ENCODE measurements around the gene COL23A1. TPM values are rescaled to one million over a fixed set of nuclear protein-coding genes. Genes with fewer than 3 reads are reported as not detected.

COL23A1 gene
- total RNA-seq, 1 experiment from 2014 or later, result not detected

DNA sequence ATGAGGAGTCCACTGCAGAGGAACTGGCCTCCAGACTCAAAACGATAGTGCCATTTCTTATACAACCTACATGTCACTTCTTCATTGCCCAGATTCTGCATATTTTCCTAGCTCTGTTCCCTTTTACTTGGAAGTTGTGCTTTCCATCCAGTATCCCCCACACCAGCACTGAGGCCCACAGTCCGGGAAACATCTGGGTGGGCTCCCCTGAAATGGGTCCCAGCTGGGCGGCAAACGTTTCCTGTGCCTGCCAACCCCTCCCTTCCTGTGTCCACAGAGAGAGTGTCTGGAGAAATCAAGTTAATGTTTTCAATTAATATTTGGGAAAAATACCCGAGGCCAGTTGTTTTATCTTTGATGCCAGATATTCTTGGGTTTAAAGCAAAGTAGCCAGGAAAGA, 111.8 kb downstream of the COL23A1 start:
- no TSS peak for BruUV-seq (replicated peaks)
- Histone ChIP-seq H3F3A (ENCODE audit: low read length, unreplicated experiment) (no peaks in the 10 kb centered on the region), H3K27me3 (ENCODE audit: low read length) (peaks cover 36% of the 10 kb centered on the region), H3K9me2 (replicated peaks; ENCODE audit: low read length) (no peaks in the 10 kb centered on the region), H3K4me2 (ENCODE audit: low read length) (no peak overlapping the region), H2AFZ (ENCODE audit: low read length) (no peak overlapping the region), H3K4me3 (ENCODE audit: low read length) (no peak overlapping the region), H3K9me3 (ENCODE audit: low read length) (no peaks in the 10 kb centered on the region; the same call in 1 of the 2 replicates), H3K36me3 (ENCODE audit: low read depth, low read length) (no peaks in the 10 kb centered on the region), H3K79me2 (ENCODE audit: low read length) (no peaks in the 10 kb centered on the region), H3K9ac (ENCODE audit: low read length) (no peak overlapping the region), H4K20me1 (ENCODE audit: low read length) (no peaks in the 10 kb centered on the region), H3K27ac (ENCODE audit: low read length) (no peak overlapping the region), H3K4me1 (ENCODE audit: insufficient read depth, low read length) (no peaks in the 10 kb centered on the region)
- no peak for DNase-seq
- no peak for ATAC-seq
- intact Hi-C loops (cut with micrococcal nuclease), result no loop called here
- POLR2A ChIA-PET (ENCODE audit: unreplicated experiment), result interaction anchor here (0.6 kb wide), 1 partner anchor 33 kb away, joined by 4 read pairs; no protein-coding TSS in a partner anchor
- TF ChIP-seq CTCF (conservative IDR thresholded peaks at IDR 0.05; ENCODE audit: low read depth, low read length) (no peak), EZH2 (IDR thresholded peaks at IDR 0.05; ENCODE audit: low read length, unreplicated experiment) (no peak), EZH2phosphoT487 (IDR thresholded peaks at IDR 0.05; ENCODE audit: borderline replicate concordance, low read length) (no peak)
- CTCF ChIA-PET, result no interaction called here

- TF ChIP-seq EZH2phosphoT487 (IDR thresholded peaks at IDR 0.05; ENCODE audit: borderline replicate concordance, low read length) (no peak), CTCF (conservative IDR thresholded peaks at IDR 0.05; ENCODE audit: low read depth, low read length) (no peak), EZH2 (IDR thresholded peaks at IDR 0.05; ENCODE audit: low read length, unreplicated experiment) (no peak)
- ATAC-seq (no peak), DNase-seq (no peak)
- Histone ChIP-seq H3K27me3 (ENCODE audit: low read length) (peaks cover 30% of the 10 kb centered on the region), H3K36me3 (ENCODE audit: low read depth, low read length) (no peaks in the 10 kb centered on the region), H3K9ac (ENCODE audit: low read length) (no peak overlapping the region), H4K20me1 (ENCODE audit: low read length) (no peaks in the 10 kb centered on the region), H3K79me2 (ENCODE audit: low read length) (no peaks in the 10 kb centered on the region), H3K9me2 (replicated peaks; ENCODE audit: low read length) (no peaks in the 10 kb centered on the region), H3K4me3 (ENCODE audit: low read length) (no peak overlapping the region), H3K9me3 (ENCODE audit: low read length) (no peaks in the 10 kb centered on the region; the same call in 1 of the 2 replicates), H2AFZ (ENCODE audit: low read length) (no peak overlapping the region), H3K4me2 (ENCODE audit: low read length) (no peak overlapping the region), H3F3A (ENCODE audit: low read length, unreplicated experiment) (no peaks in the 10 kb centered on the region), H3K27ac (ENCODE audit: low read length) (no peak overlapping the region), H3K4me1 (ENCODE audit: insufficient read depth, low read length) (no peaks in the 10 kb centered on the region)
- POLR2A ChIA-PET (ENCODE audit: unreplicated experiment), result no interaction called here
- intact Hi-C loops (cut with micrococcal nuclease), result no loop called here
- BruUV-seq (replicated peaks), result no TSS peak
- CTCF ChIA-PET, result no interaction called here
Observed at GRCh38 chr5:178477802-178478201, 112.4 kb downstream of the COL23A1 start.

GRCh38 chr5:178476972-178477754, 113.0 kb downstream of the COL23A1 start:
- no peaks in the 10 kb centered on the region for H3F3A ChIP-seq (ENCODE audit: low read length, unreplicated experiment)
- CTCF ChIA-PET, result no interaction called here
- no peaks in the 10 kb centered on the region for H4K20me1 ChIP-seq (ENCODE audit: low read length)
- BruUV-seq (replicated peaks), result no TSS peak
- no peak overlapping the region for H3K4me3 ChIP-seq (ENCODE audit: low read length)
- H3K36me3 ChIP-seq (ENCODE audit: low read depth, low read length), result no peaks in the 10 kb centered on the region
- no peak overlapping the region for H3K9ac ChIP-seq (ENCODE audit: low read length)
- no peak overlapping the region for H3K4me2 ChIP-seq (ENCODE audit: low read length)
- H3K79me2 ChIP-seq (ENCODE audit: low read length), result no peaks in the 10 kb centered on the region
- POLR2A ChIA-PET (ENCODE audit: unreplicated experiment), result no interaction called here
- peaks cover 26% of the 10 kb centered on the region for H3K27me3 ChIP-seq (ENCODE audit: low read length)
- no peak for ATAC-seq
- H3K4me1 ChIP-seq (ENCODE audit: insufficient read depth, low read length), result no peaks in the 10 kb centered on the region
- H3K9me3 ChIP-seq (ENCODE audit: low read length), result no peaks in the 10 kb centered on the region; the same call in 1 of the 2 replicates
- H2AFZ ChIP-seq (ENCODE audit: low read length), result no peak overlapping the region
- H3K27ac ChIP-seq (ENCODE audit: low read length), result no peak overlapping the region
- TF ChIP-seq EZH2 (IDR thresholded peaks at IDR 0.05; ENCODE audit: low read length, unreplicated experiment), result no peak
- TF ChIP-seq CTCF (conservative IDR thresholded peaks at IDR 0.05; ENCODE audit: low read depth, low read length), result no peak
- no peak for TF ChIP-seq EZH2phosphoT487 (IDR thresholded peaks at IDR 0.05; ENCODE audit: borderline replicate concordance, low read length)
- no peaks in the 10 kb centered on the region for H3K9me2 ChIP-seq (replicated peaks; ENCODE audit: low read length)
- intact Hi-C loops (cut with micrococcal nuclease), result no loop called here
- DNase-seq, result no peak

All from PC-3 (cell line).